BE2C (cell line): ENCODE data around the gene FYN.

ENCODE experiments used
- DNase-seq: peaks from one replicate; pipeline ENCODE4 v3.0.0-alpha.2; 2020
- H3K27me3 ChIP-seq: fragments of 250-450 bp; sonication (Bioruptor Pico); 2 replicates; pipeline ENCODE4 v1.5.1; 2020; ENCODE audit warnings: mild to moderate bottlenecking
- H3K36me3 ChIP-seq: fragments of 250-450 bp; sonication (Bioruptor Pico); 2 replicates; pipeline ENCODE4 v1.5.1; 2020; ENCODE audit warnings: mild to moderate bottlenecking
- H3K4me1 ChIP-seq: fragments of 250-450 bp; sonication (Bioruptor Pico); 2 replicates; pipeline ENCODE4 v1.5.1; 2020
- H3K4me3 ChIP-seq: 2 replicates; pipeline ENCODE4 v1.5.1; 2011; ENCODE audit warnings: low read depth, low read length
- H3K9me3 ChIP-seq: fragments of 250-450 bp; sonication (Bioruptor Pico); 2 replicates; pipeline ENCODE4 v1.5.1; 2020
- CTCF ChIP-seq: IDR thresholded peaks from 2 replicates; pipeline ENCODE4 v1.5.1; 2012; ENCODE audit warnings: mild to moderate bottlenecking, low read depth, low read length

Gene FYN

GRCh38 chr6:111724039-111724438, 149.2 kb downstream of the FYN start:
- no peak overlapping the region for H3K4me3 ChIP-seq
- no peak for DNase-seq
- TF ChIP-seq CTCF = no peak
- H3K36me3 ChIP-seq = no peaks in the 10 kb centered on the region; the same call in 1 of the 2 replicates
- no peaks in the 10 kb centered on the region for H3K27me3 ChIP-seq
- H3K4me1 ChIP-seq = no peaks in the 10 kb centered on the region; the same call in 1 of the 2 replicates
- H3K9me3 ChIP-seq = no peaks in the 10 kb centered on the region

GRCh38 chr6:111723412-111723970, 149.8 kb downstream of the FYN start:
- H3K27me3 ChIP-seq = no peaks in the 10 kb centered on the region
- H3K4me1 ChIP-seq = no peaks in the 10 kb centered on the region; the same call in 1 of the 2 replicates
- no peak for DNase-seq
- no peak overlapping the region for H3K4me3 ChIP-seq
- H3K9me3 ChIP-seq = no peaks in the 10 kb centered on the region
- H3K36me3 ChIP-seq = peaks cover under 1% of the 10 kb centered on the region; the same call in 1 of the 2 replicates
- TF ChIP-seq CTCF = no peak

- no peaks in the 10 kb centered on the region; the same call in 1 of the 2 replicates for H3K4me1 ChIP-seq
- H3K27me3 ChIP-seq = no peaks in the 10 kb centered on the region
- TF ChIP-seq CTCF = no peak
- H3K9me3 ChIP-seq = no peaks in the 10 kb centered on the region
- H3K36me3 ChIP-seq = peaks cover 8% of the 10 kb centered on the region
- H3K4me3 ChIP-seq = no peak overlapping the region
- no peak for DNase-seq
These were observed 151.0 kb downstream of the FYN start for GRCh38 chr6:111722179-111722731.

GRCh38 chr6:111721753-111722154, 151.5 kb downstream of the FYN start:
- no peak overlapping the region for H3K4me3 ChIP-seq
- TF ChIP-seq CTCF = peak; percentile 76
- DNase-seq = peak; percentile 44
- peaks cover 8% of the 10 kb centered on the region for H3K36me3 ChIP-seq
- H3K27me3 ChIP-seq = no peaks in the 10 kb centered on the region
- no peaks in the 10 kb centered on the region for H3K9me3 ChIP-seq
- no peaks in the 10 kb centered on the region; the same call in 1 of the 2 replicates for H3K4me1 ChIP-seq

GRCh38 chr6:111720931-111721496, 152.2 kb downstream of the FYN start:
- Histone ChIP-seq H3K4me3 (no peak overlapping the region), H3K36me3 (peaks cover 8% of the 10 kb centered on the region), H3K9me3 (no peaks in the 10 kb centered on the region), H3K27me3 (no peaks in the 10 kb centered on the region), H3K4me1 (no peaks in the 10 kb centered on the region; the same call in 1 of the 2 replicates)
- TF ChIP-seq CTCF = no peak
- no peak for DNase-seq

- DNase-seq = no peak
- TF ChIP-seq CTCF = no peak
- no peak overlapping the region for H3K4me3 ChIP-seq
- H3K4me1 ChIP-seq = no peaks in the 10 kb centered on the region
- H3K36me3 ChIP-seq = peaks cover 12% of the 10 kb centered on the region
- no peaks in the 10 kb centered on the region for H3K27me3 ChIP-seq
- no peaks in the 10 kb centered on the region for H3K9me3 ChIP-seq
These were observed 154.3 kb downstream of the FYN start for GRCh38 chr6:111718990-111719389.
